Upper lobe of right lung (tissue), 1 donor: ENCODE measurements around the gene SPAG6. TPM values are rescaled to one million over a fixed set of nuclear protein-coding genes. Genes with fewer than 3 reads are reported as not detected.

Source experiments
- ATAC-seq: fragments of 200-7000 bp; cut with Tn5 transposase; one replicate; pipeline ENCODE4 v1.9.1; 2020; ENCODE audit warnings: mild to moderate bottlenecking, moderate library complexity
- DNase-seq: peaks from one replicate; pipeline ENCODE4 v3.0.0-alpha.2; 2020
- H3K27ac ChIP-seq: fragments of 200-600 bp; one replicate; pipeline ENCODE4 v1.8.0; 2022
- H3K27me3 ChIP-seq: fragments of 200-600 bp; one replicate; pipeline ENCODE4 v1.8.0; 2022; ENCODE audit warnings: mild to moderate bottlenecking
- H3K36me3 ChIP-seq: fragments of 200-600 bp; one replicate; pipeline ENCODE4 v1.8.0; 2022
- H3K4me1 ChIP-seq: fragments of 200-600 bp; one replicate; pipeline ENCODE4 v1.8.0; 2022
- H3K4me3 ChIP-seq: fragments of 200-600 bp; one replicate; pipeline ENCODE4 v1.8.0; 2022; ENCODE audit warnings: mild to moderate bottlenecking
- H3K9me3 ChIP-seq: fragments of 200-600 bp; one replicate; pipeline ENCODE4 v1.8.0; 2022
- CTCF ChIP-seq: fragments of 200-600 bp; IDR thresholded peaks from one replicate; pipeline ENCODE4 v1.8.0; 2022; ENCODE audit warnings: antibody characterized with exemption
- intact Hi-C: fragments of 100-400 bp; cut with DNase I; formaldehyde crosslinking; loops from one replicate; pipeline ENCODE4 v1.11.0; 2022
- total RNA-seq: library from RNA; stranded (reverse); fragmentation: NEBNext Ultra II Directional; extraction: Animal tissue kit (Norgen Biotek cat#: 25700); gene quantifications from one replicate; pipeline ENCODE4 v1.2.1, GENCODE V29; 2021
- donor health status: DM: no; HTN: yes; CAD: no; lungs with severe emphysema.

The SPAG6 gene
- total RNA-seq, 1 donor from 2014 or later, result not detected

DNA sequence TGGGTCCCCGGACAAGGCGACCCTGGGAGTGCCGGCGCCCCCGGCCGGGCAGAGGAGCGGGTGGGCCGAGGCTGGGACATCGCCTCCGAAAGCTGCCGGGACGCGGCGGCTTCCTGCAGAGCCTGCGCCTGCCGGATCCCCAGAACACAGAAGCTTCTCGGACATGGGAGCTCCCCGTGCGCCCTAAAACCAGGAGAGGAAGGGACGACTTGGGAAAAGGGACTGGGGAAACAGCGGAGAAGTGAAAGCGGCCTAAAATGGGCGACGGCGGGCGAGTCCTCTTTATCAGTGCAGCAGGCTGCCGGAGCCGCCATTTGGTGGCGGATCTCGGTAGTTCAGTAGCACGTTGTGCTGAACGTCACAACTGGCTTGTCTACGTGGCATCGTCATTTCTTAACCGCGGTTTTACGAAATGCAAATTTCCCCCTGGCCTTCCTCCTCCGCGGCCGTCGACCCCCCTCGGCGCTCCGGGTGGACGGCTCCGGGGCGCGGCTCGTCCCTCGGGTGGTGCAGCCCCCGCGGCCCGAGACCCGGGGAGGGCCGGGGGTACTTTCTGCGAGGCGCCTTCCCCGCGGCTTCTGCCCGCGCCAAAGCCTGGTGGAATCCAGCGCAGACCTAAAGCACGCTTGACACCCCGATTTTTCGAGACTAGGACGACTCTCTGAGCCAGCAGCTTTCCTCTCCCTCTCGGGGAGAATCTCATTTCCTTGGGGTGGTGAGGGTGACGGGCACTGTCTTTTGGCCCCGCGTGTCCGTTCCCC, 9.9 kb upstream of the SPAG6 start:
- no peaks in the 10 kb centered on the region for H3K9me3 ChIP-seq
- H3K27me3 ChIP-seq, result peaks cover 60% of the 10 kb centered on the region
- no peak for TF ChIP-seq CTCF
- DNase-seq (peak; percentile 76), ATAC-seq (peak; percentile 67)
- H3K36me3 ChIP-seq, result peaks cover 3% of the 10 kb centered on the region
- intact Hi-C loops, result no loop called here
- H3K4me3 ChIP-seq, result peak overlapping the region; percentile 50
- no peak overlapping the region for H3K27ac ChIP-seq
- peaks cover 13% of the 10 kb centered on the region for H3K4me1 ChIP-seq

DNA sequence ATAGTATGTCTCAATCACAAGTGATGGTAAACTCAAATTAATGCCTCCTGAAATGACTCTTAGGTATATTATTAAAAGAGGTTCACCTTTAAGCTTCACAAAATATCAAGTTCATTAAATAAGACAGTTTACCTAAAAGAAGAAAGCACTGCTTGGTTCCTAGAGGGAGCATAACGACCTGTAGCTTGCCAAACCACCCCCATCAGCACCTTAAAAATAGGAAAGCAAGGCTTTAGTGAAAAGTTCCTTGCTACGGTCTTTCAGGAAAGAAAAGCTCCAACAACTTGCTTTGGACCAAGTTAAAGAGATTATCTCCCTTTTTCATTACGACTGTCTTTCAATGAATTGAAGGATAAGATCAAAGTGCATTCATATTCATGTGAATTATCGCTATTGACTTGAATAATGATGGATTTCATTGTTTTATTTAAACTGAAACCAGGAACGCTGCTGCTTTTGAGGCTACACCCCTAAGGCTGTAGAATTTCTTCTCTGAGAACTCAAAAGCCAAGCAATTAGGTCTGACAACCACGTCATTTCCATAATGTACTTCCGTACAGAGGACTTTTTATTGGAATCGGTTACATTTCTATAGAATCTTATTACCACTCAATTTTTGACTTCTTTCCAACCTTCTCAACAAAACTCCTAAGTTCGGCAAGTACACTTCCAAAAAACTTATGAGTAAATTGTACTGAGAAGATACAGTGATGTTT, 7.0 kb upstream of the SPAG6 start:
- Histone ChIP-seq H3K27me3 (peaks cover 84% of the 10 kb centered on the region), H3K4me1 (peaks cover 13% of the 10 kb centered on the region), H3K27ac (no peak overlapping the region), H3K4me3 (no peak overlapping the region), H3K36me3 (no peaks in the 10 kb centered on the region), H3K9me3 (no peaks in the 10 kb centered on the region)
- DNase-seq, result no peak
- no peak for ATAC-seq
- TF ChIP-seq CTCF, result no peak
- intact Hi-C loops, result no loop called here

DNA sequence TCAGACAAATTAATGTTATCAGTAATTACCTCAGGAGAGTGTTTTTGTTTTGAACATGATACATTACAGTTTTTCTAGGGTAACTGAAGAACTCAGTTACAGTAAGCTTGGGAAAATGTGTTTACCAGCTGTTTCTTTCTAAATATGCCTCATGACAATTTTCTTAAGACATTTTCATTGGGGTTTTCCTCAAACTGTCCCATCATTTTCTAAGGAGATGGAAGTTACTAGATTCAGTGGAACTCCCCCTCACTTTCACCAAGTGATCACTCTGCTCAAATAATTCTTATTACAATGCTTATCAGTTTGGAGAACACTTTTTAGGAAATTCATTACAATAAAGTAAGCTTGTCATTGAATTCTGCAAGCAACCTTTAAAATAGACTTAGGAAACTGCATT, 6.4 kb upstream of the SPAG6 start:
- ATAC-seq (no peak), DNase-seq (no peak)
- no peaks in the 10 kb centered on the region for H3K36me3 ChIP-seq
- no peak for TF ChIP-seq CTCF
- no peak overlapping the region for H3K4me3 ChIP-seq
- H3K27ac ChIP-seq, result no peak overlapping the region
- no peaks in the 10 kb centered on the region for H3K9me3 ChIP-seq
- peaks cover 88% of the 10 kb centered on the region for H3K27me3 ChIP-seq
- intact Hi-C loops, result no loop called here
- H3K4me1 ChIP-seq, result peaks cover 13% of the 10 kb centered on the region

DNA sequence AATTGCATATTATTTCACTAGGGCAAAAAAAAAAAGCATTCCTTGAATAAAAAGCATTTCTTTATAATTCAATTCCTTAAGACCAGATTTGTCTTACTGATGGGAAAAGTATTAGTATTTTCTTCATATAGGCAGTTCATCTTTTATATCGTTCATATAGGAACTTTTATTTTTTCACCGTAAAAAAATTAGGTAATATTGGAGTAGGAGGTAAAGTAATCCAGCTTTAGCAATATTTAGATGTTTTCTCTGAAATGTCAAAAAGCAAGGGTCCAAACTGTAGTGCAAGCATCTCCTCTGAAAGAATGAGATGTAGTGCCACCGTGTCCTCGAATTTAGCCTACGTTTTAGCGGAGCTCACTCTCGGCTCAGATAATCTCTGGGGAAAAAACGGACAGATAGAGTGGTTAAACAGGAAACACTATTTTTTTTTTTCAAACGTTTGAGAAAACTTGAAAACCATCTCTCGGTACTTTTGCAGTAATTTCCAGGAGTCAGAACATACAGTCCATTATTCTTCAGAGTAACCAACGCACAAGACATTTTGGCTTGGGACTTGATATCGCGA, 5.5 kb upstream of the SPAG6 start:
- Histone ChIP-seq H3K27me3 (peaks cover 88% of the 10 kb centered on the region), H3K9me3 (no peaks in the 10 kb centered on the region), H3K36me3 (no peaks in the 10 kb centered on the region), H3K27ac (peak overlapping the region; percentile 92), H3K4me3 (peak overlapping the region; percentile 79), H3K4me1 (peaks cover 13% of the 10 kb centered on the region)
- intact Hi-C loops, result no loop called here
- ATAC-seq (no peak), DNase-seq (no peak)
- TF ChIP-seq CTCF, result no peak

DNA sequence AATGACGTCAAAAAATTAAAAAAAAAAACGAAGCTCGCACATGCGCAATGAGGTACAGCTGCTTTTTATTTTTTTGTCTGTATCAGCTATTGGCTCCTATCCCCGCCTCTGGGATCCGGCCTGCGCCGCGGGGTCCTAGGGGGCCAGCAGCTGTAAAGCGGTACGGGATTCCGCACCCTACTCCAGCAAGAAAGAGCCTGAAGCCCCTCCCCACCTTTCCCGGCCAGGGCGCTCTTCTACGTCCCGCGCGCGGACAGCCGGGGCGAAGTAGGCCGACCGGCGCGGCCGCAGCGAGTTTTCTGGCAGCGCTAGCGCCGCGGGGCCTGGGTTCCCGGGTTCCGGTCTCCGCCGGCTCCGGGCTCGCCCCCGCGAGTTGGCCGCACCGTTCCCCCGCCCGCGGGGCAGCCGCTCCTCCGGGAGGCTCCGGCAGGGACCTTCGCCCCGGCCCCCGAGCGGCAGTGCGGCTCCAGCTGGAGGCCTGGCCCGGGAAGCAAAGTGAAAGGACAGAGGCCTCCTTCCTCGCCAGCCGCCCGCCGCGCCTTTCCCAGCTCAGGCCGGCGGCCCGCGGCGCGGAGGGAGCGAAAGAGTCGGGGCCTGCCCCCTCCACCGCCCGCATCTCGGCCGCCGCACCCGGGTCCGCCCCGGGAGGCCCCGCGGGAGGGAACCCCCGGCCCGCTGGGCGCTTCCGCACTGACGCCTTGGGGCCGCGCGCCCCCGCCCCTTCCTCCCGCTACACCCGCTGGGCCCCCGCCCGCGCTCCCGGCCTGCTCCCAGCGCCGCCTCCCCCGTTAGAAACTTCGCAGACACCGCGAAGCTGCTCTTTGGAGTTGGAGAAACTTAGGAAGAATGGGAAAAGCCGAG, 4.7 kb upstream of the SPAG6 start:
- peak overlapping the region; percentile 79 for H3K4me3 ChIP-seq
- peak; percentile 89 for ATAC-seq
- H3K27ac ChIP-seq, result peak overlapping the region; percentile 92
- H3K4me1 ChIP-seq, result peaks cover 10% of the 10 kb centered on the region
- TF ChIP-seq CTCF, result no peak
- intact Hi-C loops, result no loop called here
- DNase-seq, result peak; percentile 85
- no peaks in the 10 kb centered on the region for H3K36me3 ChIP-seq
- peaks cover 88% of the 10 kb centered on the region for H3K27me3 ChIP-seq
- H3K9me3 ChIP-seq, result no peaks in the 10 kb centered on the region
